Thoracic aorta (tissue), 2 donors: ENCODE data around the gene GNMT. TPM values are rescaled to one million over a fixed set of nuclear protein-coding genes. Genes with fewer than 3 reads are reported as not detected.

Source experiments
- ATAC-seq: fragments of 150-250 bp; one replicate; pipeline ENCODE4 v1.8.0; 2017; ENCODE audit warnings: low read depth; ENCODE audit not compliant: insufficient number of reproducible peaks, low FRiP score
- DNase-seq: peaks from one replicate; pipeline ENCODE4 v3.0.0-alpha.2; 2020; ENCODE audit warnings: low spot score
- H3K27ac ChIP-seq, 2 donors: fragments of 200-600 bp; sonication (generic); 1 replicate in 1 of 2; 2 replicates in 1 of 2; pipeline ENCODE4 v1.5.1; 2016; ENCODE audit warnings: mild to moderate bottlenecking in 2 of 2, moderate library complexity in 2 of 2
- H3K27me3 ChIP-seq: fragments of 200-600 bp; sonication (generic); replicated peaks from 2 replicates; pipeline ENCODE4 v1.6.0; 2016; ENCODE audit warnings: mild to moderate bottlenecking; ENCODE audit not compliant: insufficient read depth
- H3K36me3 ChIP-seq: fragments of 200-600 bp; sonication (generic); one replicate; pipeline ENCODE4 v1.5.1; 2016
- H3K4me1 ChIP-seq, 2 donors: fragments of 200-600 bp; sonication (generic); 1 replicate in 1 of 2; 2 replicates in 1 of 2; pipeline versions ENCODE4 v1.5.1 to v1.6.0; 2016; ENCODE audit warnings: low read depth in 2 of 2, mild to moderate bottlenecking in 1 of 2; ENCODE audit not compliant: control insufficient read depth in 1 of 2
- H3K4me3 ChIP-seq: fragments of 200-600 bp; sonication (generic); 2 replicates; pipeline ENCODE4 v1.5.1; 2016; ENCODE audit warnings: mild to moderate bottlenecking
- H3K9me3 ChIP-seq: fragments of 200-600 bp; sonication (generic); 2 replicates; pipeline ENCODE4 v1.5.1; 2016
- CTCF ChIP-seq: fragments of 200-600 bp; sonication (generic); IDR thresholded peaks from one replicate; pipeline ENCODE4 v1.5.1; 2019; ENCODE audit warnings: antibody characterized with exemption
- total RNA-seq, 2 donors: library from RNA; depleted of rRNA; stranded (reverse); fragments of >200 nt; gene quantifications; one replicate each; pipeline versions ENCODE4 v1.1.0 to v1.2.3, GENCODE V29; 2016

GNMT gene
- total RNA-seq, 2 donors from 2014 or later = 3.3 TPM; not detected in 1

DNA sequence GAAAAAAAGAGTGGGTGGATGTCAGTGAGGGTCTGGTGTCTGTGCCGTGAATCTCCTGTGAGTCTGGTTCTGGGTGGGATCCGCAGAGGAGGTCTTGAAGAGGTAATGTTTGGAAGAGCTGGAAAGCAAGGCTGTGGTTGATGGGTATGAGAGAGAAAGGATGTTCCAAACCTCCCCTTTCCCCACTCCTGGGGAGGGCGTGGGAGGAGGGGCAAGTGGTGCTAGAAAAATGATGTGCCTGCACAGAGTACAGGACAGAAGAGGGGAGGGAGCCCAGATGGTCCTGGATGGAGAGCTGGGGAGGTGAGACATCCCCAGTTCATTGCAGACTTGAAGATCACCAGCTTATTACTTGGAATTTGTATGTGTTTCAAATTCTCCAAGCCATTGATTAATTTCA lies 28.1 kb upstream of the GNMT start:
- no peak for ATAC-seq
- H3K36me3 ChIP-seq = peaks cover 22% of the 10 kb centered on the region
- no peaks in the 10 kb centered on the region for H3K27me3 ChIP-seq
- TF ChIP-seq CTCF = no peak
- no peak overlapping the region for H3K4me3 ChIP-seq
- H3K9me3 ChIP-seq = no peaks in the 10 kb centered on the region
- DNase-seq = no peak
- H3K4me1 ChIP-seq = peaks cover 15 to 39% of the 10 kb centered on the region in 2 donors
- no peak overlapping the region for H3K27ac ChIP-seq

DNA sequence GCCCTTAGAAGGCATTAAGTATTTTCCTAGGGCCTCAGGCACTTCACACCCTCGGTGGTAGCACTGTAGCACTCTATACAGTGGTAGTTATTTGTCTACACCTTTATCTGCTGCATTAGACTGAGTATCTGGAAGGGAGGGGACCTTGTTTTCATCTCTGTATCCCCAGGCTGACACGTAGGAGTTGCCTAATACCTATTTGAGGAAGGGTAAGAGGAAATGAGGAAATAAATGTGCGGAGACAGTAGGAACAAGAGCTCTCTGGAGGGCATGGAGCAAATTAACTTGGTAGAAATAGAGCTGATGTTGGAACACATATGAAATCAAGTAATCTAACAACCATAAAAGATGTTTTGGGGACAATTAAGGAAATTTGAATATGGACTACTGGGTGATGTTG lies 27.3 kb upstream of the GNMT start:
- Histone ChIP-seq H3K27ac (no peak overlapping the region), H3K4me1 (peaks cover 14 to 35% of the 10 kb centered on the region in 2 donors), H3K9me3 (no peaks in the 10 kb centered on the region), H3K4me3 (no peak overlapping the region), H3K27me3 (no peaks in the 10 kb centered on the region), H3K36me3 (peaks cover 30% of the 10 kb centered on the region)
- no peak for TF ChIP-seq CTCF
- ATAC-seq = no peak
- DNase-seq = no peak

- peaks cover 8 to 26% of the 10 kb centered on the region in 2 donors for H3K4me1 ChIP-seq
- no peak overlapping the region for H3K4me3 ChIP-seq
- H3K9me3 ChIP-seq = no peaks in the 10 kb centered on the region
- no peaks in the 10 kb centered on the region for H3K27me3 ChIP-seq
- H3K27ac ChIP-seq = no peak overlapping the region
- ATAC-seq (no peak), DNase-seq (no peak)
- peaks cover 45% of the 10 kb centered on the region for H3K36me3 ChIP-seq
- TF ChIP-seq CTCF = no peak
Measured at GRCh38 chr6:42935322-42935721, 25.2 kb upstream of the GNMT start.

DNA sequence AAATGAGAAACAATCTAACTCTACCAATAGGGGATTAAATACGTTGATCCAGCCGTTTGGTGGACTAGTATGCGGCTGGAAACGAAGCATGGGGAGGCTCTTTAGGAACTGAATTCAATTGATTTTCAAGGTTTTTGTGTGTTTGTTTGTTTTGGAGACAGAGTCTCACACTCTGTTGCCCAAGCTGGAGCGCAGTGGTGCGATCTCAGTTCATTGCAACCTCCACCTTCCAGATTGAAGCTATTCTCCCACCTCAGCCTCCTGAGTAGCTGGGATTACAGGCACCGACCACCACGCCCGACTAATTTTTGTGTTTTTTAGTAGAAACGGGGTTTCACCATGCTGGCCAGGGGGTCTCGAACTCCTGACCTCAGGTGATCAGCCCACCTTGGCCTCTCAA lies 24.2 kb upstream of the GNMT start:
- Histone ChIP-seq H3K9me3 (no peaks in the 10 kb centered on the region), H3K27ac (no peak overlapping the region), H3K27me3 (no peaks in the 10 kb centered on the region), H3K4me3 (no peak overlapping the region), H3K4me1 (peaks cover 0 to 15% of the 10 kb centered on the region in 2 donors), H3K36me3 (peaks cover 50% of the 10 kb centered on the region)
- TF ChIP-seq CTCF = no peak
- DNase-seq (no peak), ATAC-seq (no peak)

DNA sequence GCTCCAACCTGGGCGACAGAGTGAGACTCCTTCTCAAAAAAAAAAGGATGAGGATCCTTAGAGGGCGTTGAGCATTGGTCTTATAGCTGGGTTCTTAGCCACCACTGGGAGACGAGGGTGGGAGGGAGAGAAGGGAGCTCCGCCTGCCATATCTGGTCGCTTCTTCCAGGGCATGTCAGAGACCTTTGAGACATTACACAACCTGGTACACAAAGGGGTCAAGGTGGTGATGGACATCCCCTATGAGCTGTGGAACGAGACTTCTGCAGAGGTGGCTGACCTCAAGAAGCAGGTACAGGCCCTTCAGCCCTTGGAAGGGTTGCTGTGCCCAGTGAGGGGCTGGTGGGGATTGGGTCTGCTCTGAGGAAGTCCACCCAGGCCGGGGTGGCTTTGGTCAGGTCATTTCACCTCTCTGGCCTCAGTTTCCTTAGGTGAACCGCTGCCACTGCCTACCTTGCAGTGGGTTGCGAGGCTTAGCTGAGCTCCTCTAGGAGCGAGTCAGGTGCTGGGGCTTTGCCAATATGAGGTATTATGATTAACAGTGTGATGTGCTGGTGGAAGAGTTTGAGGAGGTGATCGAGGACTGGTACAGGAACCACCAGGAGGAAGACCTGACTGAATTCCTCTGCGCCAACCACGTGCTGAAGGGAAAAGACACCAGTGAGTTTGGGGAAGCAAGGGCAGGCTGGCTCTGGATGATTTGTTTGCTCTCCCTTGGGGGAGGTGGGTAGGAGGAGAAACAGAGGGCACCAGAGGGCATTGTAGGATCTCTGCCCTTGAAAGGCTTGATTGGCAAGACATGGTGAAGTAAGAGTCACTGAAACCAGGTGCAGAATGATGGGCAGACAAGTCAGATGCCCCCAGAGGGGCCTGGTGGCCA lies 22.8 kb upstream of the GNMT start:
- H3K9me3 ChIP-seq = no peaks in the 10 kb centered on the region
- no peaks in the 10 kb centered on the region for H3K27me3 ChIP-seq
- H3K4me3 ChIP-seq = no peak overlapping the region
- DNase-seq = no peak
- peaks cover 50% of the 10 kb centered on the region for H3K36me3 ChIP-seq
- peaks cover 0 to 5% of the 10 kb centered on the region in 2 donors for H3K4me1 ChIP-seq
- no peak for ATAC-seq
- no peak overlapping the region for H3K27ac ChIP-seq
- TF ChIP-seq CTCF = no peak
